NB4 (cell line): ENCODE results near the gene SLC35D3.

ENCODE experiments used
- DNase-seq: peaks from one replicate; pipeline ENCODE4 v3.0.0; 2010; ENCODE audit warnings: low read depth
- H3K4me3 ChIP-seq: one replicate; pipeline ENCODE4 v1.5.1; 2011; ENCODE audit warnings: mild to moderate bottlenecking, low read depth, low read length, moderate library complexity
- MYC ChIP-seq: IDR thresholded peaks from 2 replicates; pipeline ENCODE4 v1.6.1; 2011; ENCODE audit warnings: low read depth, low read length
- POLR2A ChIP-seq: IDR thresholded peaks from 2 replicates; pipeline ENCODE4 v1.6.1; 2011; ENCODE audit warnings: mild to moderate bottlenecking; ENCODE audit not compliant: insufficient read length; ENCODE audit errors: extremely low read depth
- TF ChIP-seq, protein P1 (sequence below): IDR thresholded peaks from one replicate; pipeline ENCODE4 v1.5.1; 2012; ENCODE audit warnings: low read depth, low read length
- TF ChIP-seq, protein P2 (sequence below): IDR thresholded peaks from 2 replicates; pipeline ENCODE4 v1.6.1; 2011; ENCODE audit warnings: low read depth, low read length

The SLC35D3 gene

DNA sequence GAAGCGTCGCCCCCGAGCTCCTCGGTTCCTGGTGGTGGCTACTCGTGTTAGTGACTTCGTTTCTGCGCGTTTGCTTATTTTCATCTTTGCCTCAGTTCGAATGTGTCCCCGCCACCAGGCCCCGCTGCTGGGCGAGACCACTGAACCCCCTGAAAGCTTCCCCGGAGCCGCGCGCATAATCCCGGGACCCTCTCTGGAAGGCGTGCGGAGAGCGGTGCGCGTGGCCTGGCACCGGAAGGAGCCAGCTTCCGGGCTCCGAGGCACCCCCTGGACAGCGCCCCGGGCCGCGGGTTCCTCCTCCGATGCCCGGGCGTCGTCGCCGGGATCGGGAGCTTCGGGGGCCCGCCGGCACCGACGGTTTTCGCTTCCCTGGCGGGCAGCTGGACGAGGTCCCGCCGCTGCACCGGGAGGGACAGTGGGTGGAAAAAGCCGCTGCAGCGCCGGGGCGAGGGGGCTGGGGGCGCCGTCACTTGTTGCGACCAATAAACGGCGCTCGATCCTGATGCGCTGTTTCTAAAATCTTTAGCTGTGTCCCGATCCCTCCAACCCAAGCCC lies 643 bp upstream of the SLC35D3 start:
- H3K4me3 ChIP-seq = peak overlapping the region; percentile 48
- TF ChIP-seq, protein P1, sequence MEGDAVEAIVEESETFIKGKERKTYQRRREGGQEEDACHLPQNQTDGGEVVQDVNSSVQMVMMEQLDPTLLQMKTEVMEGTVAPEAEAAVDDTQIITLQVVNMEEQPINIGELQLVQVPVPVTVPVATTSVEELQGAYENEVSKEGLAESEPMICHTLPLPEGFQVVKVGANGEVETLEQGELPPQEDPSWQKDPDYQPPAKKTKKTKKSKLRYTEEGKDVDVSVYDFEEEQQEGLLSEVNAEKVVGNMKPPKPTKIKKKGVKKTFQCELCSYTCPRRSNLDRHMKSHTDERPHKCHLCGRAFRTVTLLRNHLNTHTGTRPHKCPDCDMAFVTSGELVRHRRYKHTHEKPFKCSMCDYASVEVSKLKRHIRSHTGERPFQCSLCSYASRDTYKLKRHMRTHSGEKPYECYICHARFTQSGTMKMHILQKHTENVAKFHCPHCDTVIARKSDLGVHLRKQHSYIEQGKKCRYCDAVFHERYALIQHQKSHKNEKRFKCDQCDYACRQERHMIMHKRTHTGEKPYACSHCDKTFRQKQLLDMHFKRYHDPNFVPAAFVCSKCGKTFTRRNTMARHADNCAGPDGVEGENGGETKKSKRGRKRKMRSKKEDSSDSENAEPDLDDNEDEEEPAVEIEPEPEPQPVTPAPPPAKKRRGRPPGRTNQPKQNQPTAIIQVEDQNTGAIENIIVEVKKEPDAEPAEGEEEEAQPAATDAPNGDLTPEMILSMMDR = no peak
- no peak for TF ChIP-seq MYC
- TF ChIP-seq, protein P2, sequence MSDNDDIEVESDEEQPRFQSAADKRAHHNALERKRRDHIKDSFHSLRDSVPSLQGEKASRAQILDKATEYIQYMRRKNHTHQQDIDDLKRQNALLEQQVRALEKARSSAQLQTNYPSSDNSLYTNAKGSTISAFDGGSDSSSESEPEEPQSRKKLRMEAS = no peak
- TF ChIP-seq POLR2A = no peak
- peak; percentile 59 for DNase-seq

DNA sequence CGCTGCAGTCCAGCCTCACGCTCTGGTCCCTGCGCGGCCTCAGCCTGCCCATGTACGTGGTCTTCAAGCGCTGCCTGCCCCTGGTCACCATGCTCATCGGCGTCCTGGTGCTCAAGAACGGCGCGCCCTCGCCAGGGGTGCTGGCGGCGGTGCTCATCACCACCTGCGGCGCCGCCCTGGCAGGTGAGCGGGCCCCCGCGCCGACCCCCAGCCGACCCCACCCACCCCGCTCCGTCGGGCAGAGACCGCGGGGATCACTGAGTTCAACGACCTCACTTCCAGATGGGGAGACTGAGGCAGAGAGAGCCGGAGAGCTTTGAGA lies 545 bp downstream of the SLC35D3 start:
- DNase-seq = no peak
- no peak for TF ChIP-seq POLR2A
- TF ChIP-seq, protein P1 = no peak
- no peak for TF ChIP-seq MYC
- TF ChIP-seq, protein P2 = no peak
- H3K4me3 ChIP-seq = no peak overlapping the region

DNA sequence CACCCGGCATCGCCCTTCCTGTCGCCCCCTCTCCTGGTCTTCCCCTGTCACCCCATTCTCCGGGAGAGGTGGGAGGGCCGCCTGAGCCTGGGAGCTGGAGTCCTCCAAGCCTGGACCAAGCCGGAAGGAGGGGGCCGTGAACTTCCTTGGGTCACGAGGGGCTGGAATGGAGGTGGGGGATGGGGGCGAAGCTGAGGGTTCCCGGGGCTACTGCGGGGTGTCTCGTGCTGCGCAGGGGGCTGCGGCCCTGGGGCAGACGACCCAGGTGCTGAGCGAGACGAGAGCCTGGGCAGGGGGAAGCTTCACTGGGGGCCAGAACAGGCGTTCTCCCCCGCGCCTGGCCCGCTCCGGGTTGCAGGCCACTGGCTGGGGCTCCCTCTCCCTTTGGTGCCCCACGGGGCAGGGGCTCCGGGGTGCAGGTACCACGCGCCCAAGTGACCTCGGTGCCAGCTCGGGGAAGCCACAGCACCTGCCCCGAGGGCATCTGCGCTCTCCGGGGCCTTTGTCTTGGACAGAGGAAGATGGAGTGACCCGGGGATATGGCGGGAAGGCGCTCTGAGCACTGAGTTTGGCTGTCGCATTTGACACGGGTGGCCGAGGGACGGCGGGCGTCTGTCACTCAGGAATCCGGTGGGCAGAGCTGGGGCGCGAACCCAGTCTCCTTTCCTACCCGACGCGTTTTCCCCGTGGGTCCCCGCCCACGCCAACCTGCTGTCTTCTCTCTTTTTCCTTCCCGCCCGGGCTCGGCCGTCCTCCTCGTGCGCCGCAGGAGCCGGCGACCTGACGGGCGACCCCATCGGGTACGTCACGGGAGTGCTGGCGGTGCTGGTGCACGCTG lies 1.2 kb downstream of the SLC35D3 start:
- TF ChIP-seq, protein P2 = no peak
- TF ChIP-seq POLR2A (no peak), MYC (no peak)
- TF ChIP-seq, protein P1 = no peak
- H3K4me3 ChIP-seq = no peak overlapping the region
- no peak for DNase-seq

DNA sequence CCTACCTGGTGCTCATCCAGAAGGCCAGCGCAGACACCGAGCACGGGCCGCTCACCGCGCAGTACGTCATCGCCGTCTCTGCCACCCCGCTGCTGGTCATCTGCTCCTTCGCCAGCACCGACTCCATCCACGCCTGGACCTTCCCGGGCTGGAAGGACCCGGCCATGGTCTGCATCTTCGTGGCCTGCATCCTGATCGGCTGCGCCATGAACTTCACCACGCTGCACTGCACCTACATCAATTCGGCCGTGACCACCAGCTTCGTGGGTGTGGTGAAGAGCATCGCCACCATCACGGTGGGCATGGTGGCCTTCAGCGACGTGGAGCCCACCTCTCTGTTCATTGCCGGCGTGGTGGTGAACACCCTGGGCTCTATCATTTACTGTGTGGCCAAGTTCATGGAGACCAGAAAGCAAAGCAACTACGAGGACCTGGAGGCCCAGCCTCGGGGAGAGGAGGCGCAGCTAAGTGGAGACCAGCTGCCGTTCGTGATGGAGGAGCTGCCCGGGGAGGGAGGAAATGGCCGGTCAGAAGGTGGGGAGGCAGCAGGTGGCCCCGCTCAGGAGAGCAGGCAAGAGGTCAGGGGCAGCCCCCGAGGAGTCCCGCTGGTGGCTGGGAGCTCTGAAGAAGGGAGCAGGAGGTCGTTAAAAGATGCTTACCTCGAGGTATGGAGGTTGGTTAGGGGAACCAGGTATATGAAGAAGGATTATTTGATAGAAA lies 2.0 kb downstream of the SLC35D3 start:
- no peak overlapping the region for H3K4me3 ChIP-seq
- TF ChIP-seq POLR2A (no peak), MYC (no peak)
- TF ChIP-seq, protein P1 = no peak
- TF ChIP-seq, protein P2 = no peak
- DNase-seq = no peak

DNA sequence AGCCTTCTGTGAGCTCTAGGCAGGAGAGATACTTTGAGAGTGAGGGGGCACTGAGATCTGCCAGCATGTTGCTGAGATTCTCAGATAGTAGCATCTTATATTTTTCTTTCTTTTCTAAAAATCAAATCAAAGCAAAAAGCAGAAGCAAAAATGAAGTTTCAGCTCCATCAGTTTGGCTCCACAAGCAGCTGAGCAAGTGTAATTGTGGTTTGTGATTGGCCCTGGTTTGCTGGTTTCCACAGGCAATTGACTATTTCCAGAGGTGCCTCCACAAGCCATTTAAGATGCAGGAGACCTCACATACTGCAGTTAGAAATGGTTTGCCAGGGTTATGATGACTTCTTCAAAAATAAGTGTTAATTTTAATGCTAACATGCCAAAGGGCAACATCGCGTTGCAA lies 4.3 kb downstream of the SLC35D3 start:
- no peak for TF ChIP-seq MYC
- TF ChIP-seq, protein P1 = no peak
- no peak for TF ChIP-seq POLR2A
- TF ChIP-seq, protein P2 = no peak
- DNase-seq = no peak
- no peak overlapping the region for H3K4me3 ChIP-seq
